ENCODE measurements around the gene FRG1. TPM values are rescaled to one million over a fixed set of nuclear protein-coding genes. Genes with fewer than 3 reads are reported as not detected.
"Not testable (repeated sequence)": the region's sequence is repeated elsewhere in the genome, so short reads cannot be mapped to it uniquely, and the experiment has no call there.

FRG1 gene
- 41.3 TPM for polyA plus RNA-seq
- long read RNA-seq, donor 1, transcript FRG1-201 (9 exons, 1,074 nt) = major isoform, 7 of 7 reads
- long read RNA-seq, donor 1, partial matches to known transcripts = 0 of 7 reads
- long read RNA-seq, donor 1, other reads (novel, unspliced or antisense) = 0 of 7 reads
- long read RNA-seq, donor 2, transcript FRG1-201 (9 exons, 1,074 nt) = major isoform, 12 of 12 reads
- long read RNA-seq, donor 2, partial matches to known transcripts = 0 of 12 reads
- long read RNA-seq, donor 2, other reads (novel, unspliced or antisense) = 0 of 12 reads
- long read RNA-seq, donor 3, transcript FRG1-201 (9 exons, 1,074 nt) = major isoform, 22 of 41 reads
- long read RNA-seq, donor 3, partial matches to known transcripts = 19 of 41 reads
- long read RNA-seq, donor 3, other reads (novel, unspliced or antisense) = 0 of 41 reads
- long read RNA-seq, donor 4, partial matches to known transcripts = 0 of 2 reads
- long read RNA-seq, donor 4, other reads (novel, unspliced or antisense) = 0 of 2 reads
- long read RNA-seq, donor 5, transcript FRG1-201 (9 exons, 1,074 nt) = major isoform, 6 of 6 reads
- long read RNA-seq, donor 5, partial matches to known transcripts = 0 of 6 reads
- long read RNA-seq, donor 5, other reads (novel, unspliced or antisense) = 0 of 6 reads
- long read RNA-seq, donor 6, transcript FRG1-201 (9 exons, 1,074 nt) = major isoform, 9 of 14 reads
- long read RNA-seq, donor 6, partial matches to known transcripts = 5 of 14 reads
- long read RNA-seq, donor 6, other reads (novel, unspliced or antisense) = 0 of 14 reads
- long read RNA-seq, donor 7, transcript FRG1-201 (9 exons, 1,074 nt) = major isoform, 11 of 17 reads
- long read RNA-seq, donor 7, partial matches to known transcripts = 6 of 17 reads
- long read RNA-seq, donor 7, other reads (novel, unspliced or antisense) = 0 of 17 reads
- long read RNA-seq, donor 8, transcript FRG1-201 (9 exons, 1,074 nt) = major isoform, 17 of 30 reads
- long read RNA-seq, donor 8, partial matches to known transcripts = 13 of 30 reads
- long read RNA-seq, donor 8, other reads (novel, unspliced or antisense) = 0 of 30 reads
- long read RNA-seq, donor 9, transcript FRG1-201 (9 exons, 1,074 nt) = major isoform, 5 of 12 reads
- long read RNA-seq, donor 9, partial matches to known transcripts = 7 of 12 reads
- long read RNA-seq, donor 9, other reads (novel, unspliced or antisense) = 0 of 12 reads
- long read RNA-seq, donor 10, transcript FRG1-201 (9 exons, 1,074 nt) = major isoform, 5 of 12 reads
- long read RNA-seq, donor 10, partial matches to known transcripts = 6 of 12 reads
- long read RNA-seq, donor 10, other reads (novel, unspliced or antisense) = 0 of 12 reads
- long read RNA-seq, donor 11, partial matches to known transcripts = 0 of 4 reads
- long read RNA-seq, donor 11, other reads (novel, unspliced or antisense) = 0 of 4 reads

- no peaks in the 10 kb centered on the region for H3K27me3 ChIP-seq (ENCODE audit: control insufficient read depth, insufficient read depth, low read length)
- no peaks in the 10 kb centered on the region for H3K4me1 ChIP-seq (ENCODE audit: control insufficient read depth, insufficient read depth, low read length)
- DNase-seq = peak; percentile 85 to 95
- H3K4me3 ChIP-seq (ENCODE audit: low read length) = peak within 1 kb of the TSS; percentile 96
- no peaks in the 10 kb centered on the region for H3K9me3 ChIP-seq (ENCODE audit: control insufficient read depth, low read depth, low read length)
- no peaks in the 10 kb centered on the region for H3K36me3 ChIP-seq (ENCODE audit: control insufficient read depth, insufficient read depth, low read length)
- H3K27ac ChIP-seq (ENCODE audit: low read length) = peak within 1 kb of the TSS; percentile 90
- no CpG with 5 or more reads among the region's 70 CpGs for WGBS (ENCODE audit: insufficient coverage, low lambda C conversion rate)
Observed at GRCh38 chr4:189940178-189941004, at the start of gene FRG1. Gene FRG1, plus strand, starts transcription at chr4:189940872. Its CDS starts 138 bp downstream, at chr4:189941010.

- no peak overlapping the region for H3K4me3 ChIP-seq (ENCODE audit: low read length)
- no peaks in the 10 kb centered on the region for H3K4me1 ChIP-seq (ENCODE audit: control insufficient read depth, insufficient read depth, low read length)
- no peak for DNase-seq
- no peaks in the 10 kb centered on the region for H3K27me3 ChIP-seq (ENCODE audit: control insufficient read depth, insufficient read depth, low read length)
- 89% methylated on average over 3 of the region's 3 CpGs for WGBS (ENCODE audit: insufficient coverage, low lambda C conversion rate)
- H3K9me3 ChIP-seq (ENCODE audit: control insufficient read depth, low read depth, low read length) = peaks cover 4% of the 10 kb centered on the region
- no peak overlapping the region for H3K27ac ChIP-seq (ENCODE audit: low read length)
- no peaks in the 10 kb centered on the region for H3K36me3 ChIP-seq (ENCODE audit: control insufficient read depth, insufficient read depth, low read length)
Observed at GRCh38 chr4:189897667-189898066, 43.0 kb upstream of the FRG1 start.

- not testable (repeated sequence) for H3K27ac ChIP-seq (ENCODE audit: low read length); H3K36me3 ChIP-seq (ENCODE audit: control insufficient read depth, insufficient read depth, low read length); H3K4me3 ChIP-seq (ENCODE audit: low read length); H3K9me3 ChIP-seq (ENCODE audit: control insufficient read depth, low read depth, low read length); H3K4me1 ChIP-seq (ENCODE audit: control insufficient read depth, insufficient read depth, low read length); H3K27me3 ChIP-seq (ENCODE audit: control insufficient read depth, insufficient read depth, low read length); DNase-seq
- WGBS (ENCODE audit: insufficient coverage, low lambda C conversion rate) = no CpG with 5 or more reads among the region's 3 CpGs
Observed at GRCh38 chr4:189899481-189900015, 41.1 kb upstream of the FRG1 start.

GRCh38 chr4:189904420-189905027 is 36.1 kb upstream of the FRG1 start:
- H3K27ac ChIP-seq (ENCODE audit: low read length); H3K4me3 ChIP-seq (ENCODE audit: low read length); H3K36me3 ChIP-seq (ENCODE audit: control insufficient read depth, insufficient read depth, low read length); H3K4me1 ChIP-seq (ENCODE audit: control insufficient read depth, insufficient read depth, low read length); H3K9me3 ChIP-seq (ENCODE audit: control insufficient read depth, low read depth, low read length); H3K27me3 ChIP-seq (ENCODE audit: control insufficient read depth, insufficient read depth, low read length): not testable (repeated sequence)
- WGBS (ENCODE audit: insufficient coverage, low lambda C conversion rate) = no CpG with 5 or more reads among the region's 6 CpGs
- peak; percentile 6 to 15 for DNase-seq

GRCh38 chr4:189912170-189912569 is 28.5 kb upstream of the FRG1 start:
- no peak for DNase-seq
- no peaks in the 10 kb centered on the region for H3K27me3 ChIP-seq (ENCODE audit: control insufficient read depth, insufficient read depth, low read length)
- 89% methylated on average over 3 of the region's 6 CpGs for WGBS (ENCODE audit: insufficient coverage, low lambda C conversion rate)

GRCh38 chr4:189917161-189917891 is 23.3 kb upstream of the FRG1 start:
- Histone ChIP-seq H3K36me3 (ENCODE audit: control insufficient read depth, insufficient read depth, low read length) (no peaks in the 10 kb centered on the region), H3K4me3 (ENCODE audit: low read length) (no peak overlapping the region), H3K9me3 (ENCODE audit: control insufficient read depth, low read depth, low read length) (peaks cover 7% of the 10 kb centered on the region), H3K4me1 (ENCODE audit: control insufficient read depth, insufficient read depth, low read length) (no peaks in the 10 kb centered on the region), H3K27ac (ENCODE audit: low read length) (no peak overlapping the region), H3K27me3 (ENCODE audit: control insufficient read depth, insufficient read depth, low read length) (no peaks in the 10 kb centered on the region)
- no peak for DNase-seq
- no CpG with 5 or more reads among the region's 23 CpGs for WGBS (ENCODE audit: insufficient coverage, low lambda C conversion rate)

More at GRCh38 chr4:189912170-189912569, 28.5 kb upstream of the FRG1 start:
- Histone ChIP-seq H3K9me3 (ENCODE audit: control insufficient read depth, low read depth, low read length) (peaks cover 5% of the 10 kb centered on the region), H3K27ac (ENCODE audit: low read length) (no peak overlapping the region), H3K4me1 (ENCODE audit: control insufficient read depth, insufficient read depth, low read length) (no peaks in the 10 kb centered on the region), H3K36me3 (ENCODE audit: control insufficient read depth, insufficient read depth, low read length) (no peaks in the 10 kb centered on the region), H3K4me3 (ENCODE audit: low read length) (no peak overlapping the region)

- WGBS (ENCODE audit: insufficient coverage, low lambda C conversion rate) = 90% methylated on average over 1 of the region's 1 CpG
- Histone ChIP-seq H3K9me3 (ENCODE audit: control insufficient read depth, low read depth, low read length) (peaks cover 7% of the 10 kb centered on the region), H3K36me3 (ENCODE audit: control insufficient read depth, insufficient read depth, low read length) (no peaks in the 10 kb centered on the region), H3K27ac (ENCODE audit: low read length) (no peak overlapping the region), H3K4me3 (ENCODE audit: low read length) (no peak overlapping the region), H3K27me3 (ENCODE audit: control insufficient read depth, insufficient read depth, low read length) (no peaks in the 10 kb centered on the region), H3K4me1 (ENCODE audit: control insufficient read depth, insufficient read depth, low read length) (no peaks in the 10 kb centered on the region)
- no peak for DNase-seq
Observed at GRCh38 chr4:189921058-189921457, 19.6 kb upstream of the FRG1 start.

GRCh38 chr4:189926742-189927141 is 13.9 kb upstream of the FRG1 start:
- 100% methylated on average over 2 of the region's 5 CpGs for WGBS (ENCODE audit: insufficient coverage, low lambda C conversion rate)
- H3K9me3 ChIP-seq (ENCODE audit: control insufficient read depth, low read depth, low read length); H3K4me1 ChIP-seq (ENCODE audit: control insufficient read depth, insufficient read depth, low read length); H3K4me3 ChIP-seq (ENCODE audit: low read length); DNase-seq; H3K27ac ChIP-seq (ENCODE audit: low read length); H3K27me3 ChIP-seq (ENCODE audit: control insufficient read depth, insufficient read depth, low read length); H3K36me3 ChIP-seq (ENCODE audit: control insufficient read depth, insufficient read depth, low read length): not testable (repeated sequence)

All from large intestine (tissue), 12 donors.